NCI-H2107 treated with DMSO at 0.1 percent for 48 hours (cell line): ENCODE data around the gene PDE6D.
"Not testable (repeated sequence)": the region's sequence is repeated elsewhere in the genome, so short reads cannot be mapped to it uniquely, and the experiment has no call there.

Source experiments
- DNase-seq: peaks from one replicate; lab custom pipeline; 2025; ENCODE audit not compliant: unreplicated experiment; lab: John Stamatoyannopoulos, UW

The PDE6D gene

DNA sequence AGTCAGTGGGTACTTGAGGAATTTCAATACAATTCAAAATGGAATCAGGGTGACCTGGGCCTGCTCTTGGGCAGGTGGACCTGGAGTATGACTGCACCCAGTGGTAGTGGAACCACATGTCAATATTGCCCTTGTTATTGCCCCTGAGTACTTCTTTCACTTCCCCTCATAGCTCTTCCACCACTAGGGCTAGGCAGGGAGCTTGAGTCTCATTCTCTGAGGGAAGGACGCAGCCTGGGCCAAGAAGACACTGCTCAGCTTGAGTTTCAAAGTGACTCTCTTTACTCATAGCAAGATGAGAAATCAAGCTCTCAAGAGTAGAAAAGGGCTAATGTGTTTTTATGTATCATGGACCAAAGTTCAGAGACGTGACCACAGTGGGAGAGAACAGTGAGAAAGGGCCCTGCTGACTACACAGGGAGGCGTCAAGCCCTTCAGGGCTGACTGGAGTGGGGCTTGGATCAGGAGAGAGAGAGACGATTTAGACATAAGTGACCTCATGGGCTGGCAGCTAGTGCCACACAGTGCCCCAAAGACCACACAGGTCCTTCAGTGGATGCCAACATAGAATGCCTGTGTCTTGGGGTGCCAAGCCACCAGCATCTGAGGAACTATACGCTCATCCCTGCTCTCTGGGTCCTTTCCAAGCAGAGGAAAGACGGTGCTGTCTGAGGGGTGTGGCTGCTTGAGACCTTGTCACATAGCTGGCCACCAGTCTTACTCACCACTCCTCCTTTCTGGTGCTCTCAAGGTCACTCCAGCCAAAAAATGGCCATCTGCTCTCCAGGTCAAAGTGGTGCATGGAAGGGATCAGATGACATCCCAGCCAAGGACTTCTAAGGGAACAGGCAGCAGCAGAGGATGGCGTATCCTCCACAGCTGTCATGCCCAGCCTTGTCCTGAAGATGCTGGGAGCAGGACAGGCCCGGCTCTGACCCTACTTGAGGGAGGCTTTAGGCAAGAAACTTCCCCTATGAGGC lies 59.8 kb downstream of the PDE6D start:
- DNase-seq = no peak

DNA sequence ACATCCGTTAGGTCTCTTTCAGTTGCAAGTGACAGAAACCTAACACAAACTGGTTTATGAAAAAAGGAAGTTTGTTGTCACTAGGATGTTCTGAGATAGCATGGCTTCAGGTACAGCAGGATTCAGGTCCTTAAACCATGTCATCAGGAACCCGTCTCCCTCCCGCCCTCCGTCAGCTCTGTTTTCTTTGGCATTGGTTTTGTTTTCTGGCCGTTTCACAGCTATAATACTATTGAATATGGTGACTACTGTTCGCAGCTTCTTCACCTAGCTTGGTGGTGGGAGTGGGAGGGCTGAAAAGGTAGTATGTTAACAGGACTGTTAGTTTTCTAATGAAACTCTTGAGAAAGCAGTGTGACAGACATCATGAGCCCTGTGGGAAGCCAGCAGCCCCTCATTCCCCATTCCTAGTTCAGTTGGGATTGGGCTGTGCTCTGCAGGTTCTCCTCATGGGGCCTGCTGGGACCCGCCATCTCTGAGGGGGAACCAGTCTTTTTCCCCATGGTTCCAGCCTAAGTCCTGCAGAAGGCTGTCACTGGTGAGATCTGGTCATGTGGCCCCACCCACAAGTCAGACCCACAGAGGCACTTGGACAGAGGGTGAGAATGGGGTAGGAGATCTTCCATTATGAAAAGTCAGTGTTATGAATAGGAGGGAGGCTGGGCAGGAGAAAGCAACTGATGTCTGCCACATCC lies 60.6 kb downstream of the PDE6D start:
- DNase-seq = no peak

DNA sequence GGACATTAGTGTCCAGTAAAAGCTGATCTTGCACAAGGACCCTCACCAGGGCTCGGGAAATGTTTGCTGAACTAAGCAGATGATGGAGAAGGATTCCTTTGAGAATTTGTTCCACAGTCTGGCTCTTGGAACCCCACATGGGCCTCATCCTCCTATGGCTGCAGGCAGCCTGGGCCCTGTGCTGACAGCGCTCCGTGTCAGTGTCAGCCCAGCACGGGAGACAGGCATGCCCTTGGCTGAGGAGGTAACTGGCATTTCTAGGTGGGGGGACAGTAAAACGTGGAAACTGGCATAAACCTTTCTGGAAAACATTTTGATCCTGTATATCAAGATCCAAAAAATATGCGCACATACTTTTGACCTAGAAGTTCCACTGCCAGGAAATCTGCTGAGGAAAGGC lies 62.3 kb downstream of the PDE6D start:
- no peak for DNase-seq

DNA sequence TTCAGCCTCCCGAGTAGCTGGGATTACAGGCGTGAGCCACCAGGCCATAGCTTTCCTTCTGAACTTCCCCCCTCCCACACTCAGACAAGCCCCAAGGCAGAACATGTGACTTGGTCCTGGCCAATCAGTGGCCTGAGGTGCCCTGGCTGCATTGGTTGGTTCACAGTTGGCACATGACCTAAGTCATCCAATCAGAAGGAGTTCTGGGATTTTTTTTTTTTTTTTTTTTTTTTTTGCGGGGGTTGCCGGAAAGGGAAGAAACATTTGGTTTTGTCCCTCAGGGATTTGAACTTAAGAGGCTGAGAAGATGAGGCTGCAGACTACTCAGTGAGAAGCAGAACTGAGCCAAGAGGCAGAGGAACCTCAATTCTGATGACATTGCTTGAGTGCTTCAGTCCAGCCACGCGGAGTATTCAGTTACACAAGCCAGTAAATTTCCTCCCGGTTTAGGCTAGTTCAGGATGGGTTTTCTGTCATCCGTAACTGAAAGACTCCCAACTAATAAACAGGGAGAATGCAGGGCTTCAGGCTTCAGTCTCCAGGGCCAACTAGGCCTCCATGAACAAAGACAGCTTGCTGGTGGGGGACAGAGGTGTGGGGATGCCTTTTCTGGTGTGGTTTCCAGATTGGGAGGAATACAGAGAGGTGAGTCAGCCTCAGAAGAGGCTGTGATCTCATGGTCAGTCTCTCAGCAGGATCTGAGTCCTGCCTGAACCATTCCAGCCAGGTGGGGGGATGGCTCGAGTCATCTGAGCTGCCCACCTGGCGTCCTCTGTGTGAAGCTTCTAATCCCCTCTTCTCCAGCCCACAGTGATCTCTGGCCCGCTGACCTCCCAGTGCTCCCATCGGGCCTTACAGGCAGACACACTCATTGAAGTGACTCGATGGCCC lies 63.6 kb downstream of the PDE6D start:
- peak; percentile 80 for DNase-seq

DNA sequence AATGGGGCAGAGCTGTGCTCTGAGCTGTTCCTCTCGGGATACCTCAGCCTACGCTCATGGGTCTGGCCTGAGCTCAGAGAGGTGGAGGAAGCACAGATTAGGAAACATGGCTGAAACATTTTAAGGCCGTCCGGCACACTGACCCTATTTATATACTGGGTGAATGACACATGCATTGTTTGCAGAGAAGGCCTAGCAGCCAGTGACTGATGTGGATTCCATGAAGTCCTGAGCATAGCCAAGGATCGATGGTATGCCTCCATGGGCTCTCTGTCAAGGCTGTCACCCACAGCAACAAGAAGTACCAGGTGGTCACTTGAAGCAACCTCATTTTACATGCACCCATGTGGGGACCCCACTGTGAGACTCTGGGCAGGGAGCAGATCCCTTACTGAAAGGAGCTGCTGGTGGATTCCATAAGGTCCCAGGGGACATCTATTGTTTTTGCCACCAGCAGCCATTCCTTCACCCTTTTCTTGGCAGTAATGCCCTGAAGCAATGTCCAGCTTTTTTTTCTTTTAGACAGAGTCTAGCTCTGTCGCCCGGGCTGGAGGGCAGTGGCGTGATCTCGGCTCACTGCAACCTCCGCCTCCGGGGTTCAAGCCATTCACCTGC lies 64.3 kb downstream of the PDE6D start:
- DNase-seq = no peak

DNA sequence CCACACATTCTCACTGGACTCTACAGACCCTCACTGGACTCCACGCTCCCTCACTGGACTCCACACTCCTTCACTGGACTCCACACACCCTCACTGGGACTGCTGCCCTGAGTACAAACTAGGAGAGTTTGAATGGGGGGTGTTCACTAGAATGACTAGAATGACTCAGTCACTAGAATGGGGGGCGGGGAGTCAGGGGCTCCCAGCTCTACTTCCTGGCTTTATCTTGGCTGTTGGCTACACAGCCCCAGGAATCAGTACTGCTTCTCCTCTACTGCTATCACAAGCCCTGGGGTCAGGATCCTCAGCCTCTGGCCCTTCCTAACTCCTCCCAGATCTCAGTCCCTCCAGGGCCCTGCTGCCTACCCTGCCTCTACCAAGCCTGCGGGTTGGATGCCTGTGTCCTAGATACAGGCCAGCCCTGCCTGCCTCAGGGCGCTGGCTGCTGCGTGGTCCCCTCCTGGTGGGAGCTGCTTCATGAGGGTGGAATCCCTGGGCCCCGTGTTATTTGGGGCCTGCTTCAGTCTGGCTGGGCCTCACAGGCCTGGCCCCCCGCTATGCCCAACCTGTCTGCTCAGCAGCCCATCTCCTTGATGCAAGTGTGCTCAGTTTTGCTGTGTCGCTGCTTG lies 65.0 kb downstream of the PDE6D start:
- DNase-seq = no peak

DNA sequence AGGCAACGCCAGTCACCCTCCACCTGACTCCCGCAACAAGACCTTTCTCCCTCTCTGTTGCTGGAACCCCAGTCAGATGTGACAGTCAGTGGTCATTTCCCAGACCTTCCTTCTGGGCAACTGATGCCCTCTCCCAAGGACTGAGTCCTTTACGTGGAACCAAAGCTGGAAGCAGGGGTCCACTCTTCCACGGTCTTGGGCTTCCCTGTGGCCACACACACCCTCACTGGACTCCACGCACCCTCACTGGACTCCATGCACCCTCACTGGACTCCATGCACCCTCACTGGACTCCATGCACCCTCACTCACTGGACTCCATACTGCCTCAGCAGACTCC lies 65.6 kb downstream of the PDE6D start:
- DNase-seq = no peak

DNA sequence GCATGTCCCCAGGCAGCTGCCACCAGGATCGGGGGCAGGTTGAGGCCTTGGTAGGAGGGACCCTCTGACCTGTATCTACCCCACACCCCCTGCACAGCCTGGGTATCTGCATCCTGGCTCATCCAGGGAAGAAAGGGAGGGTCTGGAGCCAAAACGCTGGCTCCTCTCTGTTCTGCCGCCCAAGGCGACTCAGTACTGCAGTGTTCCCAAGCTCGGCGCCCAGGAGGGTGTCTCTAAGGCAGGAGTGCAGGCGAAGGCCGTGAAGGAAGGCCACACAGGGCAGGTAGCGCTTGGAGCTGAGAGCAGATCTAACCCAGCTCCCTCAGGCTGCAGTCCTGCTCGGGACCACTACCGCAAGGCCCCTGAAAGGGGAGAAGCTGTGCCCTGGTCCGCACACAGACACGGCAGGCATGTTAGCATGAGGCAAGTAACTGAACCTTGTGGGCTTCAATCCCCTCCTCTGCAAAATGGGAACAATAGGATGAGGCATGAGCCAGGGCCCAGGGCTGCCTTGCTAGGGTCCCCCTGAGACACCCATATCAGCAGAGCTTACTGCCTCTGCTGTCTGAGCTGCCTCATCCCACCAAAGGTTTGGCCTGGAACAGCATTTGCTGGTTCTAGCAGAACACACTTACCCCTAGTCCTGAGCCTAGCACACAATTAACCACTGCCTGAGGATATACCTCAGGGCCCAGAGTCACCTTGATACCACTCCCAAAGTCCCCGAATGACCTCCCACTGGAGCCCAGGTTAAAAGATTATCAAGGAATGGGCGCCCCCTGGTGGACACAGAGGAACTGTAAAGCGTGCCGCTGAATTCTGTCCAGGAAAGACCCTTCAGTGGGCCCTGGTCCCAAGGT lies 66.2 kb downstream of the PDE6D start:
- peak; percentile 71 for DNase-seq

DNA sequence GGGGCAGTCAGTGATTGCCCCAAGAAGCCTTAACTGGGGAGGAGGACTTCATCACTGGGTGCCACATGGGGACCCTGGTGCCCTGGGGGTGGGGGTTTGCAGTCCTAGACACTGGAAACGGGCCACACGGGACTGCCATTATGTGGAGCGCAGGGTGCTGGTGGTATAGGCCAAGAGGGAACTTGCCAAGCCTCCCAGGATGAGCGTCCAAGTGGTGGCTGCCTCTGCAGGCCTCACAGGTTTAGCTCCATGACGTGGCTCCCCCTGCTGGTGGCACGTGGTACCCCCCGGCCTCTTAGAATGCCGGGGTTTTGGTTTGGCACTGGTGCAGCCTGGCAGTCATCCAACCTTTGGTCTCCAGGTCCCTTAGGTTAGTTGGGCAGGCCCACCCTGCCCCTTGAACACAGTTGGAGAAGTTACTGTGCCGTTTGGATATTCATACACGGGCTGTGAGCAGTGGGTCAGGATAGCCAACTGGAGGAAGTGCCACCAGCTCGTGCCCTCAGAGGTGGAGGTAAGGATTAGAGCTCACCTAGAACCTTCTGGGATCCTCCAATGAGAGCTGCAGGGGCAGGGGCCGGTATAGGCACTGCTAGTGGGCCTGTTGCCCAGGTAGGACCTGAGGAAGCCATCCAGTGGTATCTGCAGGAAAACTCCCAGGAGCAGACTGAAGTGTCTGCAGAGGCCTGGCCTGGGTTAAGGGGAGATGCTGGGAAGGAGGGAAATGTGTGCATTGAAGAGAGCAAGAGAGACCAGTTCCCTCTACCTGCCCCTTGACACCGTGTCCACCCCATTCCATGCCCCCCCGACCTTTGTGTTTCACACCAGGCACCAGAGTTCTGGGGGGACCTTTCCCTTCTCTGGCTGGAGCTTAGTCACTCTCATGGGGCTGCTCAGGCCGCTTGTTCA lies 67.1 kb downstream of the PDE6D start:
- peak; percentile 62 for DNase-seq

DNA sequence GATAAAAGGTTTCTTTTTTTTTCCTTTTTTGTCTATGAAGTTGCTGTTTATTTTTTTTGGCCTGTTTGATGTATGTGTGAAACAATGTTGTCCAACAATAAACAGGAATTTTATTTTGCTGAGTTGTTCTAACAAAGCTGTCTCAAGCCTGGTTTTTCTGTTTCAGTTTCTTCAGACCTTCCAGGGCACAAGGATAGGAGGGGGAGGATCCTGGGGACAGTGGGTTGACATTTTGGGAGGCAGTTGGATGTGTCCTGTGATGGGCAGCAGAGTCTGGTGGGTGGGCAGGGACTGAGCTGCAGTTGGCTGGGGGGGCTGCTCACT lies 67.7 kb downstream of the PDE6D start:
- not testable (repeated sequence) for DNase-seq

DNA sequence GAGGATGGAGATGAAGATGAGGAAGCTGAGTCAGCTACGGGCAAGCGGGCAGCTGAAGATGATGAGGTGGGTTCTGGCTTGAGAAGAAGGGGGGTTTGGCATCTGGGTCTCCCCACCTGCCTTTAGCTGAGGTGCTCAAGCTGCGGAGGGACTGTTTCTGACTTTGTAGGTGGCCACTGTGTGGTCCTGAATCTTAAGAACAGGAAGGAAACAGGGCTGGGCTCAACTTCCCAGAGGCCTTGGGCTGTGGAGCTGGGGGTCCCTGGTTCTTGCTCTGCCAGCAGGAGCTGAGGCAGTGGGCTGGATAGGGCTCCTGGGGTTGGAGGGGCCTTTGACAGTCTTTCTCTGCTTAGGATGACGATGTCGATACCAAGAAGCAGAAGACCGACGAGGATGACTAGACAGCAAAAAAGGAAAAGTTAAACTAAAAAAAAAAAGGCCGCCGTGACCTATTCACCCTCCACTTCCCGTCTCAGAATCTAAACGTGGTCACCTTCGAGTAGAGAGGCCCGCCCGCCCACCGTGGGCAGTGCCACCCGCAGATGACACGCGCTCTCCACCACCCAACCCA lies 68.5 kb downstream of the PDE6D start:
- not testable (repeated sequence) for DNase-seq

DNA sequence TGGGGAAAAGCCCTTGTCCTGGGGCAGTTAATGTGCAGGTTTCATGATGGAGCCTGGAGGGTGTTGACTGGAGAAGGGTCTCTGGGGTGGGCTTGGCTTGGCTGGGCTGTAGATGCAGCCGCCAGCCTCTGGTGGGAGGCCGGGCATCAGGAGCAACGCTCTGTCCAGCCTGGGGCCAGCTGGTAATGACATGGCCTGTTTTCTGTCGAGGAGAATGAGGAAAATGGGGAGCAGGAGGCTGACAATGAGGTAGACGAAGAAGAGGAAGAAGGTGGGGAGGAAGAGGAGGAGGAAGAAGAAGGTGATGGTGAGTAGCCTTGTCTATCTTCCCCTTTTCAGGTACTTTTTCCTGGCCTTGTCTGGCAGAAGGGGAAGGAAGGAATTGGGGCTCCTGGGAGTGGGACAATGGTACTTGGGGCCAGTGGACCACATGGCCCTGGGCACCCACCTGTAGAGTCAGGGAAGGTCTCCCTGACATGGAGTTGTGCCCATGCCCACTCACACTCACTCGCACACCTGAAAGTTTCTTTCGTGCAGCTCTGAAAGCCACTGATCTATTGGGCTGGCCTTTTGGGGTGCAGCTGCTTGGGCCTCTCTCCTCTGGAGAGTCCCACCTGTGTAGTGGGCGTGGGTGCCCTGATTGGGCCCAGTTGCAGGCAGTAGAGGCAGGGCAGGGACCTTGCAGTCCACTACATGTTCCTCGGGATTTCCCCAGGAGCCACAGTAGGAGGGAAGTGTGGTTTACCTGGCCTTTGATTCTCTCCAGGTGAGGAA lies 69.2 kb downstream of the PDE6D start:
- DNase-seq = no peak

DNA sequence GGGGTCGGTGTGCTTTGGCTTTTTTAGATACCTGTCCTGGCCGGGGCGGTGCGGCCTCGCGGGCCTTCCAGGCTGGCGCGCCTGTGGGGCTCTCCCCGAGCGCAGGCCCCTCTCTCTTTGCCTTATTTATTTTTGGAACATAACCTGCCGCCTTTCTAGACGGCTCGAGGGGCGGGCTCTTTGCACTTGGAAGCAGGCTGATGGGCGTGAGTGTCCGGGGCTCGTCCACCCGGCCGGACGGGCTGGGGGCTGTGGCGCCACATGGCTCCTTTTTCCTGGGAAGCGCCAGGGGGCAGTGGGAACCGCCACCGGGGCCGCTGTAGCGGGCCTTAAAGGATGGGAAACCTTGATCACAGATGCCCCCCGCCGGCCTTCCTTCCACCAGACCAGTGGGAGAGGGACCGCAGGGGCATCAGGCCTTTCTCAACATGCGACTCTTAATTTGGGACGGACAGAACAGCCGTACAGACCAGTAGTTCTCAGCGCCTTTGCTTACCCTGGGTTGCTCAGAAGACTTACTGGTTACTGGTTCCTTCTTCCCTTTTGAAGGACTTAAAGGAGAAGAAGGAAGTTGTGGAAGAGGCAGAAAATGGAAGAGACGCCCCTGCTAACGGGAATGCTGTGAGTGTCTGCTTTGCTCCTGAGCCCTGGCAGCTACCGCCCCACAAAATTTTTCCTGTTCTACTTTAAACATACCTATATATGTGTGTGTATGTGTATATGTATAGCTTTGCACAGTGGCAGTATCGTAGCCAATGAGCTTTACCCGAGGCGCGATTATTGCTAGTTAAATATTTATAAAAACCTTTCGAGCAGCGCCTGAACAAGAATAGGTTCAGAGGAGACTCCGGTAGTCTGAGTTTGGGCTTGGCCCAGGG lies 70.0 kb downstream of the PDE6D start:
- DNase-seq = no peak

DNA sequence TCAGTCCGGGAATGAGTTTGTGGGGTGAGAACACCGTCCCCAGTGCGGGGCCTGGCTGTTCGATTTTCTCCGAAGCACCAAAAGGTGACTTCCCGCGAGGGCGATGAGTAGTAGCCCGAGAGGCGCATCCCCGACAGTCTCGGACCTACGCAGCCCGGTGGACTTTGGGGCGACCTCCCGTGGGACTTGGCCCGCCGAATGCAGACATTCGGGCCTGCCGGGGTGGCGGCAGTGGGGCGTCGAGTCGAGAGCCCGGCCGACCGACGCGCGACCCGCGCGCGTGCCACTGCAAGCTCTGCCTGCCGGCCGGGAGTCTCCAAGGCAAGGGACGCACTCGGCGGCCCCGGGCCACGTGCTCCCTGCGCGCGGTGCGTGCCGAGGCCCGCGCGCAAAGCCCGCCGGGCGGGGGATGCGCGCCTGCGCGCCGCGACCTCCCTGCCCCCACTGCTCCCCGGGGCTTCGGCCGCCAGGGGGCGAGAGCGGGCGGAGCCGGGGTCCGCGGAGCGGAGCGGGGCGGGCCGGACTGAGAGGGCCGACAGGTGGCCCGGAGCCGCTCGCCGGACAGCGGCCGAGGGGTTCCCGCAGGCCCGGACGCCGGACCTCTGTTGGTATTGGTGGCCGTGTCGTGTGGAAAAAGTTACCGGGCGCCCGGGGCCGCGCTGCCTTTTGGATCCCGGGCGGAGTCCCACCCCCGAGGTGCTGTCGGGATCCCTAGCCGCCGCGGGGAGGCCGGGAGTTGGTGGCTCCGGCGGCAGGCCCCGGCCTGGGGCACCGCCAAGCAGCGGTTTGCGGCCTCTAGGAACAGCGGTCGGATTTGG lies 70.9 kb downstream of the PDE6D start:
- DNase-seq = no peak

DNA sequence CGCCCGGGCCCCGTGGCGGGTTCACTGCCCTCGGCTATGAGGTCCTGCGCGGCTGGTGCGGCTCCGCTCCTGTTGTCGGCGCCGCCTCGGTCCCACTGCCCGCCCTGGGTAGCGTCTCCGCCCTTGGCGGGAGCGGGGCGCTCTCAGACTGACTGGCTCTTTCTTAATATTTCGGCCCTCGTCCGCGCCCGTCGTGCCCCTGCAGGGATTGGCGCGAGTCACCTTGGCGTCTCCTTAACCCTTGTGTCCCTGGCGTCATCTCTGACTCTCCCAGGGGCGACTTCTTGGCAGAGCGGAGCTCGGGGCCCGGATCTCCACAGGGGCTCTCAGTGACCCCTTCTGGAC lies 71.5 kb downstream of the PDE6D start:
- no peak for DNase-seq
